ENCODE measurements around the gene PPCS.
"Not testable (repeated sequence)": the region's sequence is repeated elsewhere in the genome, so short reads cannot be mapped to it uniquely, and the experiment has no call there.

Gene PPCS

DNA sequence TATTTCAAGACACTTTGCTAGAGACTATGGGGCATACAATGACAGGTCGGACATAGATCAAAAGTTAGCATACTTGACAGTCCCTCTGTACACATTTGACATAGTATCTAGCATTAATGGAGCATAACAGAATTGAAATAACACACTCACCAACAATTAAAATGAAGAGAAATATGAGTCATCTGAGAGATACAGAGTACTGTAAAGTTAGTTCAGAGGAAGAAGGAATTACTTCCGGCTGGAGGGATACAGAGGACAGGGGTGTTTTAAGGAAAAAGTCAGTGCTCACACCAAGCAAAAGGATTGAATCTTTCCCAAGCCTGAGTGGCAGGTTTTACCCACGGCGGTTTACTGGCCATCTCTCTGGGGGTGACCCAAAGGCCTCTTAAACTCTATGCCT is 3.0 kb upstream of the PPCS start:
- no peak for DNase-seq (ENCODE audit: low read depth in 2 of 2)

DNA sequence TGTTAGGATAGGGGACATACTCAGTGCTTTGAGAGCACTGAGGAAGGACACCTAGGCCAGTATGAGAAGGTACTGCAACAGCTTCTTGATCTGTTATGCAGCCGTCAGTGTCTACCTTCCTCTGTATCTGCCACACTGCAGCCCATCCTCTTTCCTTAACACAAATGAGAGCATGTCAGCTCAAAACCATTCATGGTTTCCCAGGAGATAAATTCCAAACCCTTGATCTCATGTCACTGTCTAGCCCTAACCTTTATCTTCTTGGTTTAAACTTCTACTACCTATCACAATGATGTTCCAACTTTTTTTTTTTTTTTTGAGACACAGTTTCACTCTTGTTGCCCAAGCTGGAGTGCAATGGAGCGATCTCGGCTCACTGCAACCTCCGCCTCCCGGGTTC is 1.9 kb upstream of the PPCS start:
- no peak for DNase-seq (ENCODE audit: low read depth in 2 of 2)

DNA sequence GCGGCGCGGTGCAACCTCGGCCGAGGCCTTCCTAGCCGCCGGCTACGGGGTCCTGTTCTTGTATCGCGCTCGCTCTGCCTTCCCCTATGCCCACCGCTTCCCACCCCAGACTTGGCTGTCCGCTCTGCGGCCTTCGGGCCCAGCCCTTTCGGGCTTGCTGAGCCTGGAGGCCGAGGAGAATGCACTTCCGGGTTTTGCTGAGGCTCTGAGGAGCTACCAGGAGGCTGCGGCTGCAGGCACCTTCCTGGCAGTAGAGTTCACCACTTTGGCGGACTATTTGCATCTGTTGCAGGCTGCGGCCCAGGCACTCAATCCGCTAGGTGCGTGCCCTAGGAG is 379 bp downstream of the PPCS start:
- peak in 1 of 2 donors; percentile 10 for DNase-seq (ENCODE audit: low read depth in 2 of 2)

DNA sequence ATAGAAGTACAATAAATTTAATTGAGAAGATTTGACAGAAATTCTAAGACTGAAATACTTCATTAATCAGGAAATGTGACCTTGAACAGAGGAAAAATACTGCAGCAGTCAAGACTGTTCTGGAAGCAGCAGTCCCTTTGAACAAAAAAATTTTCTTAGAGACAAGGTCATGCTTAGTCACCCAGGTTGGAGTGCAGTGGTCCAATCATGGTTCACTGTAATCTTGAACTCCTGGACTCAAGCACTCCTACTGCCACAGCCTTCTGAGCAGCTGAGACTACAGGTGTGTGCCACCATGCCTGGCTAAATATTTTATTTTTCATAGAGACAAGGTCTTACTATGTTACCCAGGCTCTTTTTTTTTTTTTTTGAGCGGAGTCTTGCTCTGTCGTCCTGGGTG is 4.9 kb downstream of the PPCS start:
- no peak for DNase-seq (ENCODE audit: low read depth in 2 of 2)

DNA sequence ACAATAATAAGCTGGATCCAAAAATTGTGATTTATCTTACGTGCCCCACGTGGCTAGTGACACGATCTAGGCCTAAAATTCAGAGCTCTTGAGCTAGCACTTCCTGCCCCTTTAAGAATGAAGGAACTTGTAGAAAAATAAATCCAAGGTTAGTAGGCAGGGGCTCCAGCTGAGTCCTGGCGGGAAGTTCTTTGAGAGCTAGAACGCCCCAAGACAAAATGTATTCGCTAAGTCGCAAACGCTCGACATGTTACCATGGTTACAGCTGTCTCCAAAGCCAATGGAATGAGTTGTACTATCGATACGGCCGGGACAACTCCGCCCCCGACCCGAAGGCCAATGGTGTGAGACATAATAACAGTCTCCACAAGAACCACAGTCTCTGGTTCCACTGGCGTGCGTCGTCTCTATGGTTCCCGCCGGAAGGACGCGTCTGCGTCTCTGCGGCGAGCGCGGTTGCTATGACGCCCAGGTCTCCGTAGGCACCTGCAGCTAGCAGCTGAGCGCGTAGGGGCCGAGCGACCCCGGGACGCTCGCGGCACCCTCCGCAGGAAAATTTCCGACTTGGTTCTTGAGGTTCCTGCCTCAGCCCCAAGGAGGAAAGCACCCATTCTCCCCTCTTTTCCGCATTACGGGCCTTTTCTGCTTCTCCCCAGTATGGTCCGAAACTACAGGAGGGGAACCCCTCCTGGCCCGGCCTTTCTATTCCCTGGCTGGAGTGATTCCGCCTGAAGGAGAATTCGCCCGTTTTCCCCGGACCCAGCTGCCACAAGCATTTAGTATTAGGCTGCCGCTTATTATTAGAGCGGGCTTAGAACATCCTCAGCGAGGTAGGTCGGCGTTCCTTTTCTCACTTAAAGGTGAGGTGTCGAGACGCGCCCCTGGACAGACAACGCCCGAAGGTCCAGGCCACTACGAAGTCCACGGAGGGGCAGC is 6.8 kb downstream of the PPCS start, which contains the start of gene CCDC30:
CCDC30 (plus strand) TSS at position 459 of the 936 bp plus-strand sequence. CDS start 17,266 bp downstream, outside the sequence.
- peak; percentile 78 to 91 for DNase-seq (ENCODE audit: low read depth in 2 of 2)

DNA sequence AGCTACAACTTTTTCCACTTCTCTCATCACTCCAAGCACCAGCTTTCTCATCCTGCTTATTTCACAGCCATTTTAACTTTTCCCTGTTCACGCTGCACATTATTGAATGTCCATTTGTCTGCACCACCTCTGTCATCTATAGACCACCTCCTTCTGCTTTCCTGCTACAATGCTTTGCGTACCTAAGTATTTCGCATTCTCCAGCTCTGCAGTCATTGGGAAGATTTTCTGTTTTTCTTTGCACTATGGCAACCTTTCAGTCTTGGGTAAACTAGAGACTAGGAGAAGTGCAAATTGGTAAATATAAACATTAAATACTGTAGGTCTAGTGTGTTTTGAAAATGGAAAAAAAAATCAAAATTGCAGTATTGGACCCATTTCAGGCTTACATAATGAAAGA is 7.6 kb downstream of the PPCS start:
- DNase-seq (ENCODE audit: low read depth in 2 of 2) = no peak

DNA sequence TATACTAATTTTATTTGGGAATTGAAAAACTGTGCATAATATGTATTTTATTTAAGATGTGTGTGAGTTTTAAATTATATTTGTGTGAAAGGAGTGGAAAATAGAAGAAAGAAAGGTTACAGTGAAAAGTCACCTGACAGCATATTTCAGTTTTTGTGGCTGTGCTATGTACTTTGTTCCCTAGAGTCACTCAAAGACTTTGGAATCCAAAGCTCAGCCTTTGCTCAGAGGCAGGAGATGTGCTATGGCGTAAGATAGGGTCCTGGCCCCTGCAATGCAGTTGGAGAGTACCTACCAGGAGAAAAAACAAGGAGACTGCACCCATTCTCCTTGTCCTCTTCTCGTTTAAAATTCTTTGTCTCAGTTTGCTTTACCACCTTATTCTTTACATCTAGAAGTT is 9.7 kb downstream of the PPCS start:
- DNase-seq (ENCODE audit: low read depth in 2 of 2) = no peak

DNA sequence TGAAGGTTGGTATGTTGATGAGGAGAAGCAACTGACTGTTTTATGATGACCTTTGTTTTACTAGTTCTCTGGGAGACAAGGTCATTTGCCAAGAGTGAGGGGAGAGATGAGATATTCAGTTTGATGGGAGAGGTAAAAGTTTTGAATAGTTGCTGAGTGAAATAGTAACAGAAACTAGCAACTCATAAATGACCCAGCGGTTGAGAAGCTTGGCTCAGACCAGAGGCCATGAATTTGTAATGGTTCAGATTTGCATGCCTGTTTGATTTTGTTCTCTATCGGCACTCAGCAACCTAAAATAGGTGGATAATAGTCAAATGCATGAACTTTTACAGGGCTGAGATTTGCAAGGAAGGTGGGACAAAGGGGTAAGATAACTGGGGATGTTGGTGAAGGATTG is 13.4 kb downstream of the PPCS start:
- no peak for DNase-seq (ENCODE audit: low read depth in 2 of 2)

DNA sequence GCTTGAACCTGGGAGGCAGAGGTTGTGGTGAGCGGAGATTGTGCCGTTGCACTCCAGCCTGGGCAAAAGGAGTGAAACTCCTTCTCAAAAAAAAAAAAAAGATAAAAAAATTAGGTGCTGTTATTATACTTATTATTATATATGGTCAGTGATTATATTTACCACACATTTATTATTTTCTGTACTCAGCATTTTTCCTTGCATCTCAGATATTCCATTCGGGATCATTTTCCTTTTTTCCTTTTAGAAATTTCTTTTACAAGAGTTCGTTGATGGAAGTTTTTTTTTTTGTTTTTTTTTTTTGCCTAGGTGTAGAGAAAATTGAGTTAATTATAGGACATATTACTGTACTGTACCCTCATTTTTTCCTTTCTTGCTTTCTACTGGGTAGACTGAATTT is 20.3 kb downstream of the PPCS start:
- DNase-seq (ENCODE audit: low read depth in 2 of 2) = no peak

DNA sequence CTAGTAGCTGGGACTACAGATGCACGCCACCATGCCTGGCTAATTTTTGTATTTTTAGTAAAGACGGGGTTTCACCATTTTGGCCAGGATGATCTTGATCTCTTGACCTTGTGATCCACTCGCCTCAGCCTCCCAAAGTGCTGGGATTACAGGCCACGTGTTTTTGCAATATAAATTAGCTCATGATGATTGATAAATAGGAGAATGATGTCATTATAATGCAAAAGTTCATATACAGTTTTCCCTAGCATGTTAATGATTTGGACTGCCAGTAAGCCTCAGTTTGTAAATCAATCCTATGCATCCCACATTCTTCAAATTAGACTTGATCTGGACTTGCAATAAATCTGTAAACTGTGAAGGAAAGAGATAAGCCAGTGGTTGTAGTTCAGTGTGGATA is 21.0 kb downstream of the PPCS start:
- not testable (repeated sequence) for DNase-seq (ENCODE audit: low read depth in 2 of 2)

DNA sequence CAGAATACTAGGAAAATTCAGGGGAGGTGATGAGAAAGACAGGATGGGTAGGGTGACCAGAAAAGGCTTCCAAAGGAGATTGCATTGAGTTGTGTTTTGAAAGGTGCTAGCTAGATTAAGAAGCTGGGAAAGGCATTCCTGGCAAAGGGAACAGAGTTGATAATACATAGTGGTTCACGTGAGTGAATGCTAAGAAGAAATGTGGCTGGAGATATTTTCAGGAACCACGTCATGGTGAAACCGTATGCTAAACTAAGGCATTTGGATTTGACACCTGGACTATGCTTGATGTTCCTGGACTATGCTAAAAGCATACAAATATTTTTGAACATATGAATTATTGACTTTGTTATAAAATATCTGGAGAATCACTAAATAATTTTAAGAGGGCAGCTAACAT is 21.4 kb downstream of the PPCS start:
- DNase-seq (ENCODE audit: low read depth in 2 of 2) = no peak

DNA sequence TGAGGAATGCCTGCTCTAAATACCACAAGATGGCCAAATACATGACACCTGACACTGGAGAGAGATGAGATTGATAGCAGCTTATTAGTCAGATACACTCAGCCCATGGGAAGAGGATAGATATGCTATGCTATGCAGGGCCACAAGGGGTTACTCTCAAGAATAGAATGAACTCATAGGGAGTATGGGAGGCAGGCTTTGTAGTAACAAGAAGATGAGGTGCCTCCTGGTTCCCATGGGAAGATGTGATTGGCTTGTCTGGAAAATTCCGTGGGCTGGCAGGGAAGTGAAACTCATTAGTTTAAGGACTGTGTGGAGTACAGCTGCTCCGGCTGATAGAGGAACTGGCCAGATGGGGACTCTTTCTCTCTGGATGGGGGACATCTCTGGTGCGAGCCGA is 23.3 kb downstream of the PPCS start:
- DNase-seq (ENCODE audit: low read depth in 2 of 2) = no peak

DNA sequence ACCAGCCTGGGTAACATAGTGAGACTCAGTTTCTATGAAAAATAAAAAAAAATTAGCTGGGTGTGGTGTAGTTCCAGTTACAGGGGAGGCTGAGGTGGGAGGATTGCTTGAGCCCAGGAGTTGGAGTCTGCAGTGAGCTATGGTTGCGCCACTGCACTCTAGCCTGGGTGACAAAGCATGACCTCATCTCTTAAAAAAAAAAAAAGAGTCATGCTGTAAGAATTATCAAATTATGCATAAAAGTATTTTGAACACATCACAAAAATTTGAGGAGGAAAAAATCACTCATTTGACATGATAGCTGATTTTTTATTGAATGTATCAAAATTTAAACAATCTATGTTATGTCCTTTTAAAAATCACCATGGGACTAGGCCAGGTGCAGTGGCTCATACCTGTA is 24.6 kb downstream of the PPCS start:
- DNase-seq (ENCODE audit: low read depth in 2 of 2) = no peak

DNA sequence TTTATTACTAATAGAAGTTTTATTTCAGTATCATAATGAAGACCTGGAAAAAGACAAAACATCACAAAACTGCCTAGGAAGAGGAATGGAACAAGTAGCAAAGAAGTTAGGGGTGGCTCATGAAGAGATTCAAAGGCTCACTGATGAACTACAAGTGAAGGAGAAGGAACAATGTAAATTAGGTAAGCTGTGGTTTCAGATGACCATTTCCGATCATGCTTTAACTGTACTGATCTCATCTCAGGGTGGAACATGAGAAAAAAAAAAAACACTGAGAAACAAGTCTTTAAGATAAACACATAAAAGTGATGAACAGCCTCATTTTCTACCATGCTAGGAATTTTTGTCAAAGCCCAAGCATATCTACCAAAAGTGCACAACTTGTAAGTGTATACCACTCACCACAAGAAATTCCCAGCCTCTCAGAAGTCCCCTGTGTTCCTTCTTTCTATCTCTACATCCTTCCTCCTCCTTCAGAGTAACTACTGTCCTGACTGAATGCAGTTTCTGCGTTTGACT is 26.4 kb downstream of the PPCS start:
- no peak for DNase-seq (ENCODE audit: low read depth in 2 of 2)

DNA sequence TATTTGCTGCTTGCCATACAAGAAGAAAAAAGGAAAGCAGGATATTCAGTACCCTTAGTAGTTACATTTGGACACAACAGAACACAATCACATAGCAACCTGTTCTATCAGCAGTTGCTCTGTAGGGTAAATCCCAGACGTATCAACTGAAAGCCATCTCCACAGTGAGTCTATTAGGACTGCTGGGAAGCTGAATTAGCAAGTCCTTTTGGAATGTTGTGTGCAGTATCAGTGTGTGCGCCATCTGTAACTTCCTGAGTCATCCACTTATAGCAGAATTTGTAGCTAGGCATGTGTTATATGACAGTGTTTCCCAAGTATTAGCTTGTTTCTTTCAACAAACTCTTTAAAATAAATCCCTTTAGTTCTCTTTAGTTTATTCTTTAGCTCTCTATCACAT is 28.0 kb downstream of the PPCS start:
- no peak for DNase-seq (ENCODE audit: low read depth in 2 of 2)

DNA sequence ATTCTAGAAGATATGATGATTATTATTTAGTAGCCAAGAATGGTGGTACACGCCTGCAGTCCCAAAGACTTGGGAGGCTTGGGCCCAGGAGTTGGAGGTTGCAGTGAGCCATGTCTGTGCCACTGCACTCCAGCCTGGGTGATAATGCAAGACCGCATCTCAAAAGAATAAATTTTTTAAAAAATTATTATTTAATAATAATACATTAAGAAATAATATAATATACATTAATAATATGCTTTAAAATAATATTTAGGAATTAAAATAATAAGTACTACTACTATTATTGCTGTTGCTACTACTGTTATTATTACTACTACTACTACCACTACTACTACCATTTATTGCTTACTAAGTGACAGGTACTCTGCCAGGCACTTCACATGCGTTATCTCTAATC is 33.9 kb downstream of the PPCS start:
- DNase-seq (ENCODE audit: low read depth in 2 of 2) = no peak

DNA sequence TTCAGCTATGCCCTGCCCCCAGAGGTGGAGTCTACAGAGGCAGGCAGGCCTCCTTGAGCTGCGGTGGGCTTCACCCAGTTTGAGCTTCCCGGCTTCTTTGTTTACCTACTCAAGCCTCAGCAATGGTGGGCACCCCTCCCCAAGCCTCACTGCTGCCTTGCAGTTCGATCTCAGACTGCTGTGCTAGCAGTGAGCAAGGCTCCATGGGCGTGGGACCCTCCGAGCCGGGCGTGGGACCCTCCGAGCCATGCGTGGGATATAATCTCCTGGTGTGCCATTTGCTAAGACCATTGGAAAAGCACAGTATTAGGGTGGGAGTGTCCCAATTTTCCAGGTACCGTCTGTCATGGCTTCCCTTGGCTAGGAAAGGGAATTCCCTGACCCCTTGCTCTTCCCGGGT is 45.7 kb downstream of the PPCS start:
- DNase-seq (ENCODE audit: low read depth in 2 of 2) = not testable (repeated sequence)

DNA sequence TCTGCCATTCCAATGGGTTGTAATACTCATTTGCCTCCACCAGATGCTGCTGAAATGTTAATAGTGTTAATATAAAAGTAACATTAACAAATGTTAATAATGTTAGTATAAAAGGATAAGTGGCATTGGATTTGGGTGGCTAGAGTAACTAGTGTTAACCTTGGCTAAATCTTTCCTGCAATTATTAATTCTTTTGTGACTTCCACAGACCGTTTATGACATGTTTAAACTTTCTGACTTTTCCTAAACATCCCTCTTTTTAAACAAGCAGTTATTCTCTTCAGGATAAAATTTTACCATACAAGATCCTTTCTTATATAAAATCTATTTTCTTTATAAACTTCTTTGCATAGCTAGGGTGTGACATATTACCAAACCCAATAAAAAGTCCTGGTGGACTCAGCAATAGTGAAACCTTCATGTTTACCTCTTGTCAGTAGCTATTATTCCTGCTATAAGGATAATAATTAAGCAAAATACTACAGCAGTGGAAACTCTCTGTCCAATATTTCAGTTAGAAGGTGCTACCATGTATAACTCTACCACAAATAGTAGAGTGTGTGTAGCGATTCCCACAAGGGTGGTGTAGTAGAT is 48.3 kb downstream of the PPCS start:
- no peak for DNase-seq (ENCODE audit: low read depth in 2 of 2)

DNA sequence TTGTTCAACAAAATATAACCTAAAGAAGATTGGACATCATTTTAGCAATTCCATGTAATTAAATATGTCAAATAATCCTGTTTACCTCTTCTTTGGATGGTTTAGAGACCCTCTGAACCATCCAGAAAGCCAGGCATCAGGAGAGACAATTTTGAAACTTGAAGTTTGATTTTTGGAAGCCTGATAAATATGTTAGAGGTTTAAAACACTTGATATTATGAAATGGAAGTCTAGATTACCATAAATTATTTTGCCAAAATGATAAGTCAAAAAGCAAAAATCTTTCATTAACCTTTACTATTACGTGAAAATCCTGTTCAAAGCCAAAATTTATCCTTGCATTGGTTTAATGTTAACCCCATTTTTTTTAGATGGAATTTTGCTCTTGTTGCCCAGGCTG is 50.2 kb downstream of the PPCS start:
- no peak for DNase-seq (ENCODE audit: low read depth in 2 of 2)
